NT2/D1 (cell line): ENCODE data around the gene MCOLN2.

Source experiments
- DNase-seq: peaks from one replicate; pipeline ENCODE4 v3.0.0-alpha.2; 2011; ENCODE audit warnings: low read depth, low spot score
- H3K27me3 ChIP-seq: 2 replicates; pipeline ENCODE4 v1.6.0; 2011; ENCODE audit warnings: mild to moderate bottlenecking; ENCODE audit not compliant: insufficient read length, insufficient read depth
- H3K36me3 ChIP-seq: 2 replicates; pipeline ENCODE4 v1.6.1; 2011; ENCODE audit warnings: mild to moderate bottlenecking, low read length, mixed read lengths; ENCODE audit not compliant: insufficient read depth, insufficient read length
- H3K4me1 ChIP-seq: 2 replicates; pipeline ENCODE4 v1.5.1; 2011; ENCODE audit not compliant: insufficient read depth, insufficient read length
- H3K4me3 ChIP-seq: 2 replicates; pipeline ENCODE4 v1.5.1; 2011; ENCODE audit warnings: low read depth; ENCODE audit not compliant: insufficient read length
- H3K9ac ChIP-seq: 2 replicates; pipeline ENCODE4 v1.6.0; 2011; ENCODE audit warnings: low read depth; ENCODE audit not compliant: insufficient read length
- H3K9me3 ChIP-seq: 2 replicates; pipeline ENCODE4 v1.5.1; 2011; ENCODE audit warnings: mild to moderate bottlenecking, low read length; ENCODE audit not compliant: insufficient read depth
- SUZ12 ChIP-seq: IDR thresholded peaks from 2 replicates; pipeline ENCODE4 v1.6.1; 2011; ENCODE audit not compliant: insufficient read length, insufficient read depth; ENCODE audit errors: extremely low read depth
- YY1 ChIP-seq: IDR thresholded peaks from 2 replicates; pipeline ENCODE4 v1.6.1; 2011; ENCODE audit not compliant: insufficient read length, insufficient read depth
- ZNF274 ChIP-seq: IDR thresholded peaks from 2 replicates; pipeline ENCODE4 v1.6.1; 2011; ENCODE audit warnings: mild to moderate bottlenecking, low read depth, low read length

Gene MCOLN2

GRCh38 chr1:84967666-84968065 is 29.2 kb downstream of the MCOLN2 start:
- no peak for DNase-seq

GRCh38 chr1:84963021-84963420 is 33.9 kb downstream of the MCOLN2 start:
- TF ChIP-seq SUZ12 (no peak), ZNF274 (no peak), YY1 (no peak)
- Histone ChIP-seq H3K9ac (no peak overlapping the region), H3K9me3 (no peaks in the 10 kb centered on the region), H3K27me3 (no peaks in the 10 kb centered on the region), H3K4me1 (no peaks in the 10 kb centered on the region), H3K36me3 (no peaks in the 10 kb centered on the region), H3K4me3 (no peak overlapping the region)
- no peak for DNase-seq

More at GRCh38 chr1:84967666-84968065, 29.2 kb downstream of the MCOLN2 start:
- Histone ChIP-seq H3K4me3 (no peak overlapping the region), H3K27me3 (no peaks in the 10 kb centered on the region), H3K4me1 (no peaks in the 10 kb centered on the region), H3K36me3 (no peaks in the 10 kb centered on the region), H3K9ac (no peak overlapping the region), H3K9me3 (no peaks in the 10 kb centered on the region)
- TF ChIP-seq YY1 (no peak), ZNF274 (no peak), SUZ12 (no peak)

- TF ChIP-seq YY1 (no peak), SUZ12 (no peak), ZNF274 (no peak)
- Histone ChIP-seq H3K36me3 (no peaks in the 10 kb centered on the region), H3K4me1 (no peaks in the 10 kb centered on the region), H3K9ac (no peak overlapping the region), H3K4me3 (no peak overlapping the region), H3K9me3 (no peaks in the 10 kb centered on the region), H3K27me3 (no peaks in the 10 kb centered on the region)
- DNase-seq: no peak
Measured at GRCh38 chr1:84961316-84961715, 35.6 kb downstream of the MCOLN2 start.

DNA sequence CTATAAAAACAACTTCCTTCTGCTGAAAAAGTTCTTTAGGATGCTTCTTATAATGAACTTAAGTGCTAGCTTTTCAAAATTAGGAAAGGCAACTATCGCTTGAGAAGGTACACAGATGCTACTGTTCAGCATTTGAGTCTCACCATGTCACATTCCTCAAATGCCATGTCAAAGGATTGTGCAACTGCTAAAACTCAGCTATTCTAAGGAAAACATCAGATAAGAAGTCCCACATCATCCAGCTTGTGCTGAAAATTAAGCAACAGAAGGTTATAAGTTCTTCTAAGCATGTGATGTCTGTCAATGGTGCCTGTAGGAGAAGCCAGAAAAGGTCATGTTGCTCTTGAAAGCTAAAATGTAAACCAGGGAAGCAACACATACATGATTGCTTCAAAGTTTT is 36.5 kb downstream of the MCOLN2 start:
- H3K9ac ChIP-seq: no peak overlapping the region
- peaks cover 2% of the 10 kb centered on the region for H3K4me1 ChIP-seq
- DNase-seq: no peak
- H3K27me3 ChIP-seq: no peaks in the 10 kb centered on the region
- H3K9me3 ChIP-seq: no peaks in the 10 kb centered on the region
- no peaks in the 10 kb centered on the region for H3K36me3 ChIP-seq
- no peak for TF ChIP-seq ZNF274
- TF ChIP-seq YY1: no peak
- TF ChIP-seq SUZ12: no peak
- no peak overlapping the region for H3K4me3 ChIP-seq

DNA sequence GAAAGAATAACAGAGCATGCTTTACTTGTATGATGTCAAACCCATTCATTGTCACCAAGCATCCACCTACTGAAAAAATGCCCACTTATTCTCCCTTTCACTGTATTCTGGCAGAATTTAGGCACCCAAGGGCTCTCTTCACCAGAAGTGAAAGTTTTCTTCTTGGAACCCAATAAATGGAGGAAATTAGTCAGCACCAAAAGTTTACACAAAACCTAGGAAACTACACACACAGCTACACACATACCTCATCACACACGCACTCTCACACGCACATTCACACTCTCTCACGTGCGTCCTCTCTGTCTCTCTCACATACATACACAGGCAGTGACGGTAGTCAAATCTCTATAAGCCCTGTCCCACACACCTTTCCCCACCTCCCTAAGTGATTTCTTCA is 37.6 kb downstream of the MCOLN2 start:
- TF ChIP-seq ZNF274 (no peak), YY1 (no peak), SUZ12 (no peak)

GRCh38 chr1:84957966-84958365 is 38.9 kb downstream of the MCOLN2 start:
- H3K9me3 ChIP-seq: no peaks in the 10 kb centered on the region
- no peak for DNase-seq
- H3K36me3 ChIP-seq: no peaks in the 10 kb centered on the region
- no peak overlapping the region for H3K4me3 ChIP-seq
- peaks cover 2% of the 10 kb centered on the region for H3K4me1 ChIP-seq
- no peak overlapping the region for H3K9ac ChIP-seq
- TF ChIP-seq YY1: no peak
- no peak for TF ChIP-seq SUZ12
- no peak for TF ChIP-seq ZNF274
- H3K27me3 ChIP-seq: no peaks in the 10 kb centered on the region

More for the DNA sequence above, 37.6 kb downstream of the MCOLN2 start:
- peaks cover 2% of the 10 kb centered on the region for H3K4me1 ChIP-seq
- DNase-seq: no peak
- H3K27me3 ChIP-seq: no peaks in the 10 kb centered on the region
- no peaks in the 10 kb centered on the region for H3K9me3 ChIP-seq
- H3K9ac ChIP-seq: no peak overlapping the region
- H3K36me3 ChIP-seq: no peaks in the 10 kb centered on the region
- no peak overlapping the region for H3K4me3 ChIP-seq

GRCh38 chr1:84956655-84957054 is 40.3 kb downstream of the MCOLN2 start:
- Histone ChIP-seq H3K27me3 (no peaks in the 10 kb centered on the region), H3K9ac (no peak overlapping the region), H3K9me3 (no peaks in the 10 kb centered on the region), H3K4me3 (no peak overlapping the region), H3K4me1 (peaks cover 2% of the 10 kb centered on the region), H3K36me3 (no peaks in the 10 kb centered on the region)
- DNase-seq: no peak
- TF ChIP-seq YY1 (no peak), SUZ12 (no peak), ZNF274 (no peak)
